Mucosa of stomach (tissue), 1 donor: ENCODE measurements around the gene PAWR.

ENCODE experiments used
- H3K27me3 ChIP-seq: one replicate; pipeline ENCODE4 v1.7.0; 2013; ENCODE audit warnings: mild to moderate bottlenecking, low read length; ENCODE audit not compliant: control insufficient read depth, insufficient read depth
- H3K36me3 ChIP-seq: one replicate; pipeline ENCODE4 v1.7.0; 2013; ENCODE audit warnings: low read length; ENCODE audit not compliant: control insufficient read depth, insufficient read depth
- H3K4me1 ChIP-seq: one replicate; pipeline ENCODE4 v1.7.0; 2013; ENCODE audit warnings: mild to moderate bottlenecking, low read length; ENCODE audit not compliant: control insufficient read depth, insufficient read depth
- H3K4me3 ChIP-seq: one replicate; pipeline ENCODE4 v1.7.0; 2013; ENCODE audit warnings: low read length
- H3K9ac ChIP-seq: one replicate; pipeline ENCODE4 v1.7.0; 2013; ENCODE audit warnings: mild to moderate bottlenecking, low read length, moderate library complexity
- H3K9me3 ChIP-seq: one replicate; pipeline ENCODE4 v1.7.0; 2013; ENCODE audit warnings: mild to moderate bottlenecking, low read length, moderate library complexity; ENCODE audit not compliant: control insufficient read depth
- donor health status: Pancreatic carcinoma.

PAWR gene

GRCh38 chr12:79597910-79598309 is 92.9 kb downstream of the PAWR start:
- H3K27me3 ChIP-seq, result no peaks in the 10 kb centered on the region
- no peak overlapping the region for H3K4me3 ChIP-seq
- no peaks in the 10 kb centered on the region for H3K4me1 ChIP-seq
- H3K9ac ChIP-seq, result no peak overlapping the region
- no peaks in the 10 kb centered on the region for H3K36me3 ChIP-seq
- H3K9me3 ChIP-seq, result no peaks in the 10 kb centered on the region

GRCh38 chr12:79596719-79597350 is 93.9 kb downstream of the PAWR start:
- Histone ChIP-seq H3K9ac (no peak overlapping the region), H3K36me3 (no peaks in the 10 kb centered on the region), H3K27me3 (no peaks in the 10 kb centered on the region), H3K9me3 (no peaks in the 10 kb centered on the region), H3K4me3 (no peak overlapping the region), H3K4me1 (no peaks in the 10 kb centered on the region)

- no peaks in the 10 kb centered on the region for H3K27me3 ChIP-seq
- H3K9me3 ChIP-seq, result no peaks in the 10 kb centered on the region
- no peaks in the 10 kb centered on the region for H3K4me1 ChIP-seq
- H3K4me3 ChIP-seq, result no peak overlapping the region
- H3K9ac ChIP-seq, result no peak overlapping the region
- no peaks in the 10 kb centered on the region for H3K36me3 ChIP-seq
These were observed 95.5 kb downstream of the PAWR start for GRCh38 chr12:79595273-79595672.

- no peaks in the 10 kb centered on the region for H3K36me3 ChIP-seq
- no peaks in the 10 kb centered on the region for H3K9me3 ChIP-seq
- no peak overlapping the region for H3K4me3 ChIP-seq
- no peaks in the 10 kb centered on the region for H3K4me1 ChIP-seq
- no peaks in the 10 kb centered on the region for H3K27me3 ChIP-seq
- H3K9ac ChIP-seq, result no peak overlapping the region
These were observed 97.9 kb downstream of the PAWR start for GRCh38 chr12:79592865-79593264.

DNA sequence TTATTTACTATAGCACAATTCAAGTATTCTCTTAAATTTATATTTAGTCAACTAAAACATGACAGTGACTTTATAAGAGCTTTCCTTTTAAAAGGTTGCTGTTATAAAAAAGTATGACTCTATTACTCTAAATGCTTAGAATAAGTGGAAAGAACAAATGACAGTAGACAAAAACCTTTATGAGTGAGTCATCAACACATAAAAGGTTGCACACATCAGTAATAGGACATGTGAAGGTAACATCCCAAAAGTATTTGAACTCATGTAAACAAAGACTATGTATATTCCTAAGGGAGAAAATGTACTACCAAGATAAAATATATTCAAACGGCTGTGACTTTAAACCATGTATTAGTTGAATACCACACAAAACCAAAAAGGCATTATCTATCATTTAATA is 98.8 kb downstream of the PAWR start:
- Histone ChIP-seq H3K27me3 (no peaks in the 10 kb centered on the region), H3K4me1 (no peaks in the 10 kb centered on the region), H3K9me3 (no peaks in the 10 kb centered on the region), H3K9ac (no peak overlapping the region), H3K36me3 (no peaks in the 10 kb centered on the region), H3K4me3 (no peak overlapping the region)

DNA sequence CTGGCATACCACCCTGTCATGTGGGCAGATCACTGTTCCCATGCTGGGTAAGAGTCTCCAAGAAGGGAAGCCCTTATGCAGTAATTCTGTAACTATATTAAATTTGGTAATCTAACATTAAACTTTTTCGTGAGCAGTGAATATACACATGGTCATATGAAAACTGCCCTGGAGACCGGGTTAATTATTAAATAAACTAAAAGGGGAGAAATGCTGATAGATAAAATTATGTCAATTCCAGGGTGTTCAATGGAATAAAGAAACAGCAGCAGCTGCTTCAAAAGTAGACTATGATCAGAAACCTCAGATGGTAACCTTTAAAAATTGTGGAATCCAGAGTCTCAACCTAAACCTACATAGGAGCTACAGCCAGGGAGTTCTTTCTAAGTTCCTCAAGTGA is 100.0 kb downstream of the PAWR start:
- Histone ChIP-seq H3K27me3 (no peaks in the 10 kb centered on the region), H3K36me3 (no peaks in the 10 kb centered on the region), H3K4me3 (no peak overlapping the region), H3K9ac (no peak overlapping the region), H3K9me3 (no peaks in the 10 kb centered on the region), H3K4me1 (no peaks in the 10 kb centered on the region)

GRCh38 chr12:79587368-79587767 is 103.4 kb downstream of the PAWR start:
- Histone ChIP-seq H3K4me1 (no peaks in the 10 kb centered on the region), H3K4me3 (no peak overlapping the region), H3K27me3 (no peaks in the 10 kb centered on the region), H3K36me3 (no peaks in the 10 kb centered on the region), H3K9me3 (no peaks in the 10 kb centered on the region), H3K9ac (no peak overlapping the region)

- no peak overlapping the region for H3K4me3 ChIP-seq
- no peaks in the 10 kb centered on the region for H3K4me1 ChIP-seq
- H3K9me3 ChIP-seq, result no peaks in the 10 kb centered on the region
- H3K9ac ChIP-seq, result no peak overlapping the region
- H3K36me3 ChIP-seq, result no peaks in the 10 kb centered on the region
- H3K27me3 ChIP-seq, result no peaks in the 10 kb centered on the region
These were observed 105.6 kb downstream of the PAWR start for GRCh38 chr12:79585147-79585546.

DNA sequence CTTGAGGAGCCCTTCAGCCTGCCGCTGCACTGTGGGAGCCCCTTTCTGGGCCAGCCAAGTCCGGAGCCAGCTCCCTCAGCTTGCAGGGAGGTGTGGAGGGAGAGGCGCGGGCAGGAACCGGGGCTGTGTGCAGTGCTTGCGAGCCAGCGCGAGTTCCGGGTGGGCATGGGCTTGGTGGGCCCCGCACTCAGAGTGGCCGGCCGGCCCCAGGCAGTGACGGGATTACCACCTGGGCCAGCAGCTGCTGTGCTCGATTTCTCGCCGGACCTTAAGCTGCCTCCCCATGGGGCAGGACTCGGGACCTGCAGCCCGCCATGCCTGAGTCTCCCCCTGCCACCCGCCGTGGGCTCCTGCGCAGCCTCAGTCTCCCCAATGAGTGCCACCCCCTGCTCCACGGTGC is 116.9 kb downstream of the PAWR start:
- Histone ChIP-seq H3K4me1 (no peaks in the 10 kb centered on the region), H3K9ac (no peak overlapping the region), H3K36me3 (no peaks in the 10 kb centered on the region), H3K27me3 (no peaks in the 10 kb centered on the region), H3K9me3 (no peaks in the 10 kb centered on the region), H3K4me3 (no peak overlapping the region)

DNA sequence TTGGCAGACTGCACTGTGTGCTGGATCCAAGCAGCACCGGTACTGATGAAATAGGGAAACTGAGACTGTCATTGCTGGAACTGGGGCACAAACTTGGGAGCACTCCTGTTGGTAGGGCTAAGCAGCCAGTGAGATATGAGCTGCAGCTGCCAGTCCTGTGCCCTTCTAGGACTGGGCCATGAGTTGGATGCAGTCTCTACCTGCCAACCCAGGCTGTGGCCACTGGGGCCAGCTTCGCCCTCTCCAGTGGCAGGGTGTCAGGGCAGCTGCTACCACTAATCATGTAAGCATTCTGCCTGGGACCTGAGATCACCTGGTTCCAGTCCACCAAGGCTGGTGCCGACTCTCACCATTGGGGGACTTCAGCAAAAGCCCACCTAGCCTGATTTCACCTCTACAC is 121.1 kb downstream of the PAWR start:
- Histone ChIP-seq H3K4me1 (peaks cover 8% of the 10 kb centered on the region), H3K27me3 (no peaks in the 10 kb centered on the region), H3K36me3 (no peaks in the 10 kb centered on the region), H3K4me3 (no peak overlapping the region), H3K9me3 (no peaks in the 10 kb centered on the region), H3K9ac (no peak overlapping the region)

GRCh38 chr12:79567175-79567563 is 123.6 kb downstream of the PAWR start:
- no peaks in the 10 kb centered on the region for H3K36me3 ChIP-seq
- peaks cover 18% of the 10 kb centered on the region for H3K4me1 ChIP-seq
- H3K27me3 ChIP-seq, result no peaks in the 10 kb centered on the region
- no peak overlapping the region for H3K9ac ChIP-seq
- no peaks in the 10 kb centered on the region for H3K9me3 ChIP-seq
- H3K4me3 ChIP-seq, result no peak overlapping the region

GRCh38 chr12:79566452-79567174 is 124.2 kb downstream of the PAWR start:
- no peak overlapping the region for H3K4me3 ChIP-seq
- no peak overlapping the region for H3K9ac ChIP-seq
- H3K4me1 ChIP-seq, result peaks cover 18% of the 10 kb centered on the region
- no peaks in the 10 kb centered on the region for H3K9me3 ChIP-seq
- H3K36me3 ChIP-seq, result no peaks in the 10 kb centered on the region
- no peaks in the 10 kb centered on the region for H3K27me3 ChIP-seq
